NK-92 treated with Interleukin-12 subunit alpha and Interleukin-12 subunit beta, amount 100 ng/mL, for 24 hours (cell line): ENCODE data around the gene PEX14.

ENCODE experiments used
- DNase-seq: peaks from one replicate; lab custom pipeline; 2025; lab: John Stamatoyannopoulos, UW

Gene PEX14

DNA sequence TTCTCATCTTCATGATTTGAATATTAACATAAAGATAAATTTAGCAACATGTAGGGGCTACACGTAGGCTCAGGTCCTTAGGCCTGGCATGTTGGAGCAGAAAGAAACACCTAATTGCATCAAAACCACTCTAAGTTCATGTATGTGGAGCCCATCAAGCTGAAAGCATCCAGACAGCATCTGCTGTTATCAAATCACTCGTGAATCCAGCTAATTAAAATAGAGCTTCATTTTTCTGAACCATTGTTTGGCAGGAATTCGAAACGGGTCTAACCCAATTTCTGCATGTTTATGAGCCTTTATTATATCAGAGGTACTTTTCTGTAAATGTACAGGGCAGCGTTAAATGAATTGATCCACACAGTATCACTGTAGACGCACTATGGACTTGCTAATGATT is 45.7 kb downstream of the PEX14 start:
- no peak for DNase-seq

GRCh38 chr1:10520952-10521351 is 46.2 kb downstream of the PEX14 start:
- no peak for DNase-seq

- DNase-seq = no peak
Observed at GRCh38 chr1:10521537-10522157, 46.9 kb downstream of the PEX14 start.

- DNase-seq = no peak
Observed at GRCh38 chr1:10522322-10522860, 47.6 kb downstream of the PEX14 start.

GRCh38 chr1:10525208-10525607 is 50.5 kb downstream of the PEX14 start:
- DNase-seq = no peak

DNA sequence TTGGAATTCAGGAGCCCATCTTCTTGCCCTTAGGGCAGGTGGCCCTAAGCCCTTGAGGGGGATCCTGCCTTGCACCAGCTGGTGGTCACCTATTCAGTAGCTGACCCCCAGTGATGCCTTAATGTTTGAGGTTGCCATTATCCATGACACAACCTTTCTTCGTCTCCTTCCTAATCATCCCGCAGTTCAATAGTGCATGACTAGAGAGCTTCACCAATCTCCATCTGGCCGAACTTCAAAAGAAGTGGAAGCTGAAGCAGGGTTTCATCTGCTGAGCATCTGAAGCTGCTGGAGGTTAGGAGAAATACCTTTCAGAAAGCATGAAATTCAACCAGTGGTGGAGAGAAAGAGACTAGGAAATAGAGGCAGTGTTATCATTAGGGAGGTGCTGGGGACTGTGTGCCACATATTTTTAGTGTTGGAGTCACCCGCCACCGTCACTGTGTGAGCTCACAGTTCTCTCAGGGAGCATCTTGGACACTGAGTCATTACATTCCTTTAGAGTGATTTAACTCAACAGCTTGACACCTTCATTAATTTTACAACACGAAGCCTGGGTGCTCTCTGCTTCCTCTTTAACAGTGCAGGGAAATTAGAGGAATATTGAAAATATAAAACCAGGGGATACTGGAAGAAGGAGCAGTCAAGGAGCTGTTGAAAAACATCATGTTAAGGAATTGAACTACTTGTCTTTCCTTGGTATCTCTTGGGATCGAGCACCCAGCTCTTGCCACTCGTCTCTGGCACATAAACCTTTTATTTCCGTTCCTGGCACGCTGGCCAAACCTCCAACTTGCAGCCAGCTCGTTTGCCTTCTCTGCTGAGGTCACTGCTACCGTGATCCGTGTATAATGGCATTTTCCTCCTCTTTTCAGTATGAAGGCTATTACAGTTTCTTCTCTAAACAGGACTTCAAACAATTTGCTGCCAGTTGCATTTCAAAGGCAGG is 53.6 kb downstream of the PEX14 start:
- no peak for DNase-seq

DNA sequence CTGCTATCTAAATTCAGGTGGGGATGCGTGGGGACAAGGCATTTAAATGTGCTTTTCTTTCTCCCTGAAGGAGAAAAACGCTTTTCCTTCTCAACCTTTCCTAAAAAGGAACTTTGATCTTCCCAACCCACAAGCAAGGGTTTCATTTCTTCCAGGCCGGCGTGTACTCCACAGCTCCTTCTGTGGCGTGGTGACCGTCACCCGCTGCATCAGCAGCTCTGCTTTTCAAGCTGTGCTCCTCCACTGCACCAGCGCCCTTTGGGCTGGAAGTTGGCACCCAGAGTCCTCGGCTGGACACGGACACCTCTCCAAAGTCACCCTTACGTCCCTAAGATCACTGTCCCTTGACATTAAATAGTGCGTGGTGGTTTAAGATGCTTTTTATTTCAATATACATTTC is 54.3 kb downstream of the PEX14 start:
- DNase-seq = no peak

GRCh38 chr1:10529765-10530164 is 55.0 kb downstream of the PEX14 start:
- no peak for DNase-seq

GRCh38 chr1:10530281-10530740 is 55.6 kb downstream of the PEX14 start:
- no peak for DNase-seq

DNA sequence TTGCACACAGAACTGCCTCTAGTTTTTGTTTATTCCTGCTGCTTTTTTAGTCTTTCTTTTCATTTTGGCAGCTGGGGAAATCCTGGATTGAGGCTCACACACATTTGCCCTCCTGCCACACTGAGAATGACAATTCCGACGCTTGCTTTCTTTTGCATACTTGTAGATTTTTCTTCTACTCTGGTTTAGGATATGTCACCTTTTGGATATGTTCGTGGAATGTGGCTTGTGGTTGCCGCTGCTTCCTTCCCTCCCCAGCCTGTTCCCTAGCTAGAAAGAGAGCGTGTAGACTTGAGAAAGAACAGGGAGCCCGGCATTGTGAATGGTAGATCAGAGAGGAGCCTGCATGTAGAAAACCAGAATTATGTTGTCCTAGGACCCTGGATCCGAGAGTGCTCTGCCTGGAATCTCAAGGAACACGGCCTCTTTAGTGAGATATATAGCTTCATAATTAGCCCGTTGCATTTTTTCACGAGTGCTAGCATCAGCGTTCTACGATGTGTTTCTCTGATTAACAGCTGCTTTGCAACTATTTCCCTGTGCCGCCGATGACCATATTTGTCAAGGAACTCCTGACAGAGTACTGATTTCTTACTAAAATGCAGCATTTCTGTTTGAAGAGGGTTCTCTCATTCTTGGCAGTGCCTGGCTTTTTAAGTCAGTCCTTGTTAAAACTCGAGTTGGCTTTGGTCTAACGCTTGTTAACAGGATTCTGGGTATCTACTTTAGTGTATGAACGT is 56.2 kb downstream of the PEX14 start:
- no peak for DNase-seq

DNA sequence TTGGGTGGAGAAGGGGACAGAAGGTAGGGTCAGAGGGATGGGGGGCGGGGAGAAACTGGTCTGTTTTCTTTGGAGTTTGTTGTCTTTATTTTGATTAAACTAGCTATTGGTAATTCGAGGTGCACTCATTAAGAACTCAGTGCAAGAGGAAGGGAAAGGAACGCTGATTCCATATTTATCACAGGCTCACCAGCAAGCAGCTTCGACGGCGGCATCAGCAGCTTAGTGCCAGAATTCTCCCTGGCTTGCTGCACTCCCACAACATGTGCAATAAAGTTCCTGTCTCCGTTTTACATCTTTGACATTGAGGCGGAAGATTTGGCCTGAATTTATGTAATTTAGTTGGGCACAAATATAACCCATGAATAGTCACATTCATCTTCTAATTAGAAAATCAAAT is 57.6 kb downstream of the PEX14 start:
- no peak for DNase-seq

GRCh38 chr1:10534519-10534918 is 59.8 kb downstream of the PEX14 start:
- DNase-seq = no peak

GRCh38 chr1:10536133-10536770 is 61.5 kb downstream of the PEX14 start:
- no peak for DNase-seq

DNA sequence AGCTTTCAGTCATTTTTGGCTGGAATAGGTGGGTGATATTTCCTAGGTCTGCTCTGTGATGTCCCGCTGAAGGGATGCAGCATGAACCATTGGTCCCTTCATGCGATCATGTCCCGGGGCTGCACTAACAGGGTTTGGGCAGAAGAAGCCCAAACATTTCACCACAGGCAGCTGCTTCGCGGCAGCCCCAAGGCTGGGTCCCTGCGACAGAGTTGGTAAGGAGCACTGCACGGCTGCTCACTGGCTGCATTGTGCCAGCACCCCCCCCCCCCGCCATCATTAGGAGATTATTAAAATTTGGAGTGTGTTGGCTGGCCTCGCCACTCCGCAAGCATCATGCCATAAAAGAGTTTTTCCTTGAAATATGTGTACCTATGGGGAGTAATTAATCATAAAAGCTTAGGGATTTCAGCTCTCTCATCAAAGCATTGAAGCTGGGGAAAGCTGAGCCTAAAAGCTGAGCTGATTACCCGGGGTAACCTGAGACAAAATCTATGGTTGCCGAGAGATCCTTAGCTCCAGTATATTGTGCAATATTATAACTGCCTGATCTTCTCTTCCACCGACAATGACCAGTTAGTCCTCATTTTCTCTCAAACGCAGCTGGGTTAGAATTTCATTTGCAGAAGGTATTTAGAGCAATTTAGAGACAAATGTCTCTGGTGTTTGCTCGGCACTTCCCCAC is 62.5 kb downstream of the PEX14 start:
- DNase-seq = no peak

- DNase-seq = no peak
Observed at GRCh38 chr1:10538646-10539355, 64.1 kb downstream of the PEX14 start.

- DNase-seq = no peak
Observed at GRCh38 chr1:10539411-10540043, 64.8 kb downstream of the PEX14 start.

GRCh38 chr1:10540277-10541005 is 65.7 kb downstream of the PEX14 start:
- no peak for DNase-seq

GRCh38 chr1:10541286-10541685 is 66.5 kb downstream of the PEX14 start:
- DNase-seq = no peak

DNA sequence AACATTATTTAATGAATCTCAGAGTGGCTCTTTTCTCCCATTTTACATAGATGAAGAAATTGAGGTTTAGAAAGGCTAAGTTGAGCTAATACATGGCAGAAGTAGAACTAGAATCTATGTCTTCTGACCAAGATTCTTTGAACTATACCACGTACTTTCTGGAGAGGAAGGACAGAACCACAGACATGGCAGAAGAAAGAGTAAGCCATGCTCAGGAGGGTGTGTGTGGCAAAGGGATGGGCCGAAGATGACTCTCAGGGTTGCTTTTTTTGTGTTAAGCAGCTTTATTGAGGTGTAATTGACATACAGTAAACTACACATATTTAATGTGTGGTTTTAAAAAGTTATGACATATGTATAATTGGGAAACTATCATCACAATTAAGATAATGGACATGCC is 69.5 kb downstream of the PEX14 start:
- DNase-seq = no peak
